Dermis blood vessel endothelial cell (primary cell): Measurements from ENCODE around the gene ATG4C. TPM values are rescaled to one million over a fixed set of nuclear protein-coding genes. Genes with fewer than 3 reads are reported as not detected.
"Not testable (repeated sequence)": the region's sequence is repeated elsewhere in the genome, so short reads cannot be mapped to it uniquely, and the experiment has no call there.

ENCODE experiments used
- DNase-seq: peaks from one replicate; pipeline ENCODE4 v3.0.0; 2010
- total RNA-seq: library from RNA; depleted of rRNA; stranded (reverse); fragments of >200 nt; gene quantifications from 2 replicates; pipeline ENCODE4 v1.2.3, GENCODE V29; 2014

The ATG4C gene
- total RNA-seq, 1 donor from 2014 or later, result 10.2 TPM

DNA sequence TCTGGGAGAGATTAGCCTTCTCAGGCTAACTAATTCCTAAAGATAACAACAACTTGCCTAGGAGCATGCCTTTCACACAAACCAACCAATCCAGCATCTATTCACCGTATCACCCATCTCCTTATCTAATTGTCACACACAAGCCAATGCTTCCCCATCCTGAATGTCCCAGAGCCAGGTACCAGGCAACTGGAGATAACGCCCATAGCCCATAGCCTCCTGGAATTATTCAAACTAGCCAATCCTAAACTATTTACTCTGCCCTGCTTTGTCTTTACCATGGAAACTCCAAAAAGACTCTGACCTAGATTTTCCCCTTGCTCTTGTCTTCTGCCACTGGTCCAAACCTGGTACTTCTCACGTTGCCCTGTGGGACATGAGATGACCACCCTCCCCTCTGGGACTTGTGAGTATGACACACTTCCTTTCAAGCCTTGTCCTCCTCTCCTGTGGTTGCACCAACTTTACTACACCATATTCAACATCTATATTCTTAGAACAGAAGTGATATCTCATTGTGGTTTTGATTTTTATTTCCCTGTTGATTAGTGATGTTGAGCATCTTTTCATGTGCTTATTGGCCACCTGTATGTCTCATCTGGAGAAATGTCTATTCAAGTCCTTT lies 8.8 kb upstream of the ATG4C start:
- no peak for DNase-seq

- no peak for DNase-seq
Measured at GRCh38 chr1:62778208-62778607, 5.7 kb upstream of the ATG4C start.

DNA sequence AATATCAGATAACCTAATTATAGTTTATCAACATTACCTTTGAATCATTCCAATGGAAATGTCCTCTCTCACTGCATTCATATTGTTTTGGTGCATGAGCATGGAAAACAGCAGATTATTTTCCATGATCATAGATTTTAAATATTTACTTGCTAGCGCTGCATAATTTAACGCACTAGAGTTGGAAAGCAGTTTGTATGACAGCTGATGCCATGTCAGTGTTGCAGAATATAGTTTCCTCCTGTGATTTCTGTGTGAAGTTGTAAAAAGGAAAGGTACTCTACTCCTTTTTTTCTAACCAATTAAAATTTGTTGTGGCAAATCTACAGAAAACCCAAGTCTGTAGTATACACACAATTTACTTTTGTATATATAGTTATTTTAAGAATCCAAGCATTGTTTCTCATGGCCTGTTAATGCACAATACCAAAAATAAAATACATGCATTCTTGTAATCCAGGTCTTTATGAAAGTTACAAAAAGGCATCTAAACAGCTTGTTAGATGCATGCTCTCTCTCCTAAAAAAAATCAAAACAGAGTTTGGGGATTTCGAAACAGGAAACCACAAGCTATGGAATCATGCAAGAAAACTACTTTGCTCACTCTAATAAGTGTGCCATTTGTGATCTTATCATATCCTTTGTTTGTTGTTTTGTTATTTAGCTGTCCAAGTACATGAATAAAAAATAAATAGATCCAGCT lies 1.9 kb upstream of the ATG4C start:
- no peak for DNase-seq

- not testable (repeated sequence) for DNase-seq
Measured at GRCh38 chr1:62782544-62783212, 1.3 kb upstream of the ATG4C start.

- DNase-seq, result no peak
Measured at GRCh38 chr1:62784509-62785365, 805 bp downstream of the ATG4C start.

- no peak for DNase-seq
Measured at GRCh38 chr1:62790716-62791115, 6.8 kb downstream of the ATG4C start.

GRCh38 chr1:62794053-62794452 lies 10.1 kb downstream of the ATG4C start:
- no peak for DNase-seq

DNA sequence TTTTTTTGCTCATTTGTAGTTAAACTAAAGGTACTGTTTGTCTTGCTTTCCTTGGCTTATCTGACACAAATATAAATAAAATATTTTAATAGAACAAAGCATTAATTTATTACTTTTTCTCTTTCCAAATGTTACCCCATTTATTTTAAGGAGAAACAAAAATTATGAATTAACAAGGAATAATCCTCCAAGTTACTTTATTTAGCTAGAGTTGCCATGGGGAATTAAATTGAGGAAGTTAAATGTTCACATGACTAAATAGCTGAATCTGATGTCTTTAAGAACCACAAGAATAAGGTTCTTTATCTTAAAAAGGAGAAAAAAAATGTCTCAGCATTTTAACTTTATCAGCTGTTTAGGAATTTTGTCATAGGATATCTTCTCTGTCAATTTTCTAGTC lies 12.3 kb downstream of the ATG4C start:
- no peak for DNase-seq

- no peak for DNase-seq
Measured at GRCh38 chr1:62799688-62800087, 15.8 kb downstream of the ATG4C start.

DNA sequence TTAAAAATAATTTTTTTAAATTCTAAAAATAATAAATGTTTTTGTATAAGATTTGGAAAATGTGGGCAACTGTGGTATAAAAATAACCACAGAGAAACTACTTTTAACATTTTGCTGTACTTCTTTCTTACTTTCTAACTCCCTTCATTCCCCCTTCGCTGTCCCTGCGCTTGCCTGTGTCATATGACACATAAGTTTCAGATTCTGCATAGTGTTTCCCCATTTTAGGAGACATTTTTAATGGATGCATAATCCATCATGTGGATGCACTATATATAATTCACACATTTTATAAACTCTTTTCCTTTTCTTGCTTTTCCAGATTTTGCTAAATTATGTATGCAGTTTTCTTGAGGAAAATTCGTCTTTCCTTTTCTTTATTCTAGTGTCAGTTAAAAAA lies 16.3 kb downstream of the ATG4C start:
- no peak for DNase-seq

DNA sequence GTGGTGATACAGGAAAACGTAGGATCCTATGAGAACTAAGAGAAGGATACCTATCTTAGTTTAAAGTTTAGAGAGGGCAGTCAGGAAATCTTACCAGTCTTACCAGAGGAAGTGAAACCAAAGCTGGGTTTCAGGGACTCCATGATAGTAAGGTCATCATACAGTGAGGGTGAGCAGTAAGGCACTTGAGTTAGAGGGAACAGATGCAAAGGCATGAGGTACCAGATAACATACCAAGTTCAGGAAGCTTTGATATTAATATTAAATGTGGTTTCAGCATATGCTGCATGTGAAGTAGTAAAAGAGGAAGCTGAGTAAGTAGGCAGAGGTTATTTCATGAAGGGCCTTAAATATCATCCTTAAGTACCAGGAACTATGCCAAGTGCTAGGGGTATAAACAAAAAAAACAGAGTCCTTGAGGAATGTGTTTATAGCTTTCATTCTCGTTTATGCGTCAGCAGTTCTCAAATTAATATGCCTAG lies 16.9 kb downstream of the ATG4C start:
- DNase-seq, result peak; percentile 48

DNA sequence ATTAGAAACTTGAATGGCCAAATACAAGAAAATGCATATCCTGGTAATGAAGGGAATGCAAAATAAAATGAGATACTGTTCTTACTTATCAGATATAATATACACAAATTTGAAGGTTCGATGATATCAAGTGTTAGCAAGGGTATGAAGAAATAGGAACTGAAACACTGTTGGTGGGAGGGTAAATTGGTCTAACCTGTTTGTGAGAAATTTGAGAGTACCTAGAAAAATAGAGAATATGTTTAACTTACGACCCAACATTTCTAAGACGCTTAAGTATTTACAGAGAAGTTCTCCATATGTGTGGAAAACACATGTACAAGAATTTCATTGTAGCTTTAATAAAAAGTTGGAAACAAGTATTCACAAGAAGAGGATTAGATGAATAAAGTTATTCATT lies 25.9 kb downstream of the ATG4C start:
- no peak for DNase-seq

DNA sequence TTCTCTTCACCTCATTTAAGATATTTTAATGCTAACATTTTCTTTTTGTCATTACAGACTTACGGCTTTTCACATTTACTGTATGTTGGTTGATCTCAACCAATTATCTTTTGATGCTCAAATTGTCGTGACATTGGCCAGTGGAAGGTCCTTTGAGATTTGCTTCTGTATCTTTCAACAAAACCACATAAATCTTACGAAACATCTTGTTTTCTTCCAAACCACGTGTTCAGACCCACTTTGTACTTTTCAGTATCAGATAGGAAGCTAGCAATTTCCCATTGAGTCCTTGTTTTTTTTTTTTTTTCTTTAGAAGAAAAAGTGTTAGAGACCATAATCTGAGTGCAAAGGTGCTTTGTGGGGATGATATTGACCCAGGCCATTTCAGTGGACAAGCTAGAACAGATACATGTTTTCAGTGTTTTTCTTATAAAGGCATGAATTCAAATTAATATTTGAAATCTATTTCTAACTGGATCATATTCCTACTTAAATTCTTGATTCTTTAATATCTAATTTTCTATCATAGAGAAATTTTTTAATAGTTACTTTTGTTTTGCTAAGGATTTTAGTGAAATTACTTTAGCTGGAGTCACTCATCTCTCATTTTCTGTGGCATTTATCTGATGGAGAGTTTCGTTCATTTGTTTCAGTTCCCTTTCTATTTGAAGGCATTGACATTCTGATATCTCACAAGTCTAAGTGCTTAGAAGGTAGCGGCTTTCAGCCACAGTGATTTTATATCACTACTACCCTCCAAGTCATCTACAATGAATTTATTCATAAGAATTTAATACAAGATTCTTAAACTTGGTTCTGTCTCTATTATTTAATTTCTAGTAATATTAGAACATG lies 26.7 kb downstream of the ATG4C start:
- DNase-seq, result no peak

DNA sequence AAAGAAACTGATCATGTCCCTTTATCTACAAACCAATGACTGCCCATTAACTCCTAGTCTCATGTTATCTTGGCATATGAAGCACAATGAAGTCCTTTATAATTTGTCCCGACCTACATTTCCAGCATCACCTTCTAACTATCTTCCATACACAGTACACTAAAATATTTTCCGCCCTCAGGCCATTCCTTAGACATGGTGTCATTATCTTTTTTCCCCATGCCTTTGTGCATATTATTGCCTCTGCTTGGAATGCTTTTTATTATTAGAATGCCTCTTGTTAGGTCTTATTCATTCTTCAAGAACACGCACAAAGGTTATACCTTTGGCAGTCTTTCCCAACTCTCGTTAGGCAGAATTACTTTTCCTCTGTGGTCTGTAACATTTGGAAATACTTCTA lies 39.6 kb downstream of the ATG4C start:
- no peak for DNase-seq

DNA sequence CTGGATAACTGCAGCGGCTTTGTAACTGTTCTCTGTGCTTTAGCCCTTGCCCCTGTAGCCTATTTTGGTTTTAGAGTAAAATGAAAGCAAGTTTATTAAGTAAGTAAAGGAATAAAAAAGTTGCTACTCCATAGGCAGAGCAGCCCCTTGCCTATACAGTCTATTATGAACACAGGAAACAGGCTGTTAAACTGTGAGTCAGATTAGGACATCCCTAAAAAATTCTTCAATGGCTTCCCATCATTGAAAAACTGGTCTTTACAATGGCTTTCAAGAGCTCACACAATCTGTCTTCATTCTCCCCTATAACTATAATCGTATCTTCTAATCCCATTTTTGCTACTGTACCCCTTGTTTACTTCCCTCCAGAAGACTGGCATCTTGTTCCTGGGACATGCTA lies 43.0 kb downstream of the ATG4C start:
- peak; percentile 46 for DNase-seq

DNA sequence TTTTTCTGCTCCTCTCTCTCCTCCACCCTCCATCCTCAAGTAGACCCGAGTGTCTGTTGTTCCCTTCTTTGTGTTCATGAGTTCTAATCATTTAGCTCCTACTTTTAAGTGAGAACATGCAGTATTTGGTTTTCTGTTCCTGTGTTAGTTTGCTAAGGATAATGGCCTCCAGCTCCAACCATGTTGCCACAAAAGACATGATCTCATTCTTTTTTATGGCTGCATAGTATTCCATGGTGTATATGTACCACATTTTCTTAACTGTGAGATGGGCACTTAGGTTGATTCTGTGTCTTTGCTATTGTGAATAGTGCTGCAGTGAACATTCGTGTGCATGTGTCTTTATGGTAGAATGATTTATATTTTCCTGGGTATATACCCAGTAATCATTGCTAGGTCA lies 43.9 kb downstream of the ATG4C start:
- DNase-seq, result not testable (repeated sequence)

DNA sequence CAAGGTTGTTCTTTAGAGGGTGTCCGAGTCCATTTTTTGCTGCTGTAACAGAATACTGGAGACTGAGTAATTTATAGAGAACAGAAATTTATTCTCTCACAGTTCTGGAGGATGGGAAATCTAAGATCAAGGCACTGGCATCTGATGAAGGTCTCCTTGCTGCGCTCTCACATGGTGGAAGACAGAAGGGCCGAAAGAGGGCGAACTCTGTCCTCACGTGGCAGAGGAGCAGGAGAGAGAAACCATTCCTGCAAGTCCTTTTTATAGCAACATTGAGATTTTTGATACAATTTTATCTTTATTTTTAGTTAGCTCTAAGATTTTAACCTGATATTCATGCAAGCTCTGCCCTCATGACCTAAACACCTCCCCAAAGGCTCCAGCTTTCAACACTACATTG lies 48.3 kb downstream of the ATG4C start:
- DNase-seq, result no peak

DNA sequence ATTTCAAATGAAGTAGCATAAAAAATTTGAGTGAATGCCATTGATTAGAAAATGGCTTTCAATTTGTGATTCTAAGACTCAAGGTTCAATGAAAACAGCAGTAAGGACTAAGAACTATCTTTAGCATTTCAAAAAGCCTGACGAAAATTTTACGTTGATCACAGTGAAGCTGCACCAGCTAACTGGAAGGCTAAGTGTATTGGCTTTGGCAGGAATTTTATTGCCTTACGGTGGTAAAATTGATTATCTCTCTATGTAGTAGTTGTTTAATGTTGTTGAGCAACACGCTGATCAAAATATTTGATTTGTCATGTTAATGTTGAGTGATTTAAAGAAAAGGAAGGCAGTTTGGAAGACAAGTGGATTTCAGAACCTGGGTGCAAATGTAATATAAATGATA lies 49.6 kb downstream of the ATG4C start:
- DNase-seq, result no peak

- DNase-seq, result no peak
Measured at GRCh38 chr1:62834400-62834961, 50.5 kb downstream of the ATG4C start.

DNA sequence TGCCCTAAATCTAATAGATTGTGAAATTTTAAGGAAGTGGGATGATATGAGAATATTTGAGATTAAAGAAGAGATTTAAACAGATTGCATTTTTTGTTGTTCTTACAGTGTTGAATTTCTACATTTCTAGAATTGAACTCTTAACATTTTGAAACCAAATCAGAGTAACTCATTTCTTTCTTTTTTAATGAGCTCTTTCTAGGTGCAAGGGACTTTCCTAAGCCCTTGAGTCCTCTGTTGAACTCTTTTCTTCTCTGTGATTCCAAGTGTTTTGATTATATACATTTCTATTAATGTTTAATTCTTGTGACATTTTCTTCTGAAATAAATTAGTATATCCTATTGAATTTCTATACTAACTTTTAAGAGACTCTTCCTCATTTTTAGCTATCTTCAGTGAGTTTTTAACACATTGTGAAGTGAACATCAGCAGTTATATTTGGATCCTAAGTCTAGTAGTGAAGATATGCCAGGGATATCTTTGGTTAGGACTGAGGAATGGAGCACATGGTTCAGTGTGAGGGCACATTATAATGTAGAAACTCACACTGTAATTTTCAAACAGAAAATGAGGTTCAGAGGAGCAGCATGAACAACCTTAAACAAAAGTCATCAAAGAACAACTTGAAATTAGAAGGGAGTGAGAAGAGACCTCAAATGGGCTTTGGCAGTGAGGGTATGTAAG lies 53.1 kb downstream of the ATG4C start:
- no peak for DNase-seq

GRCh38 chr1:62840555-62840954 lies 56.6 kb downstream of the ATG4C start:
- DNase-seq, result no peak
